DOHH2 (cell line): ENCODE data around the gene KRT2.

Experiments
- H3F3A ChIP-seq: fragments of 200-600 bp; sonication (generic), shearing (Covaris generic); 2 replicates; pipeline ENCODE4 v1.6.0; 2016; ENCODE audit warnings: antibody characterized with exemption, mild to moderate bottlenecking; ENCODE audit not compliant: control insufficient read depth, insufficient read depth
- H3K27ac ChIP-seq: fragments of 200-600 bp; sonication (generic); 2 replicates; pipeline ENCODE4 v1.5.1; 2014; ENCODE audit warnings: low read depth, mild to moderate bottlenecking, low read length, moderate library complexity
- H3K27me3 ChIP-seq: fragments of 200-600 bp; sonication (generic); 2 replicates; pipeline ENCODE4 v1.6.1; 2014; ENCODE audit warnings: mild to moderate bottlenecking, low read length, mixed read lengths; ENCODE audit not compliant: control insufficient read depth
- H3K36me3 ChIP-seq: fragments of 200-600 bp; sonication (generic); 2 replicates; pipeline ENCODE4 v1.6.1; 2014; ENCODE audit warnings: mild to moderate bottlenecking, low read length, moderate library complexity, mixed read lengths; ENCODE audit not compliant: control insufficient read depth
- H3K4me1 ChIP-seq: fragments of 200-600 bp; sonication (generic); 2 replicates; pipeline ENCODE4 v1.6.1; 2014; ENCODE audit warnings: mild to moderate bottlenecking, low read length, mixed read lengths; ENCODE audit not compliant: control insufficient read depth
- H3K4me2 ChIP-seq: fragments of 200-600 bp; sonication (generic); 2 replicates; pipeline ENCODE4 v1.6.0; 2014; ENCODE audit warnings: mild to moderate bottlenecking, low read length, moderate library complexity
- H3K4me3 ChIP-seq: fragments of 200-600 bp; sonication (generic); 2 replicates; pipeline ENCODE4 v1.5.1; 2014; ENCODE audit warnings: mild to moderate bottlenecking, low read length, mixed read lengths
- H3K79me2 ChIP-seq: fragments of 200-600 bp; sonication (generic); 2 replicates; pipeline ENCODE4 v1.6.1; 2014; ENCODE audit warnings: mild to moderate bottlenecking, low read length, mixed read lengths; ENCODE audit not compliant: control insufficient read depth
- H3K9me2 ChIP-seq: fragments of 200-600 bp; sonication (generic); replicated peaks from 2 replicates; pipeline ENCODE4 v1.6.1; 2014; ENCODE audit warnings: mild to moderate bottlenecking, low read length, mixed read lengths; ENCODE audit not compliant: control insufficient read depth
- H3K9me3 ChIP-seq: fragments of 200-600 bp; sonication (generic); 2 replicates; pipeline ENCODE4 v1.6.1; 2014; ENCODE audit warnings: antibody characterized with exemption, low read length, mixed read lengths; ENCODE audit not compliant: control insufficient read depth, insufficient read depth
- H4K20me1 ChIP-seq: fragments of 200-600 bp; sonication (generic); 2 replicates; pipeline ENCODE4 v1.6.0; 2014; ENCODE audit warnings: low read depth, mild to moderate bottlenecking, antibody characterized with exemption, low read length, moderate library complexity; ENCODE audit not compliant: control insufficient read depth, insufficient read depth
- CTCF ChIP-seq: fragments of 200-600 bp; sonication (generic); IDR thresholded peaks from one replicate; pipeline ENCODE4 v1.5.1; 2014; ENCODE audit warnings: antibody characterized with exemption, mild to moderate bottlenecking, low read depth, low read length; ENCODE audit not compliant: poor library complexity, severe bottlenecking
- EZH2phosphoT487 ChIP-seq: fragments of 200-600 bp; sonication (generic); IDR thresholded peaks from 2 replicates; pipeline ENCODE4 v1.6.1; 2017; ENCODE audit warnings: borderline replicate concordance, mild to moderate bottlenecking, antibody characterized with exemption, low read length, moderate library complexity, mixed read lengths

The KRT2 gene

GRCh38 chr12:52661668-52662067 is 9.7 kb upstream of the KRT2 start:
- no peaks in the 10 kb centered on the region for H3K36me3 ChIP-seq
- no peak for TF ChIP-seq CTCF
- TF ChIP-seq EZH2phosphoT487: no peak
- peaks cover 10% of the 10 kb centered on the region for H3K27me3 ChIP-seq
- no peaks in the 10 kb centered on the region for H3K9me3 ChIP-seq
- H3K4me3 ChIP-seq: no peak overlapping the region
- no peaks in the 10 kb centered on the region for H3K4me1 ChIP-seq
- H3K9me2 ChIP-seq: no peaks in the 10 kb centered on the region
- no peak overlapping the region for H3K4me2 ChIP-seq
- no peaks in the 10 kb centered on the region for H3F3A ChIP-seq
- H4K20me1 ChIP-seq: no peaks in the 10 kb centered on the region
- H3K79me2 ChIP-seq: no peaks in the 10 kb centered on the region
- no peak overlapping the region for H3K27ac ChIP-seq

GRCh38 chr12:52660934-52661499 is 9.0 kb upstream of the KRT2 start:
- no peaks in the 10 kb centered on the region for H3K36me3 ChIP-seq
- H3K27me3 ChIP-seq: peaks cover 10% of the 10 kb centered on the region
- H3K27ac ChIP-seq: no peak overlapping the region
- TF ChIP-seq EZH2phosphoT487 (no peak), CTCF (no peak)
- H3K4me1 ChIP-seq: no peaks in the 10 kb centered on the region
- H3K79me2 ChIP-seq: no peaks in the 10 kb centered on the region
- H3K9me3 ChIP-seq: no peaks in the 10 kb centered on the region
- H4K20me1 ChIP-seq: no peaks in the 10 kb centered on the region
- no peaks in the 10 kb centered on the region for H3F3A ChIP-seq
- no peak overlapping the region for H3K4me2 ChIP-seq
- no peak overlapping the region for H3K4me3 ChIP-seq
- H3K9me2 ChIP-seq: no peaks in the 10 kb centered on the region

- Histone ChIP-seq H3K79me2 (no peaks in the 10 kb centered on the region), H3K27me3 (peaks cover 10% of the 10 kb centered on the region), H3K4me1 (no peaks in the 10 kb centered on the region), H3K4me3 (no peak overlapping the region), H3K27ac (no peak overlapping the region), H3K4me2 (no peak overlapping the region), H4K20me1 (no peaks in the 10 kb centered on the region), H3K9me2 (no peaks in the 10 kb centered on the region), H3K36me3 (no peaks in the 10 kb centered on the region), H3F3A (no peaks in the 10 kb centered on the region), H3K9me3 (no peaks in the 10 kb centered on the region)
- no peak for TF ChIP-seq EZH2phosphoT487
- TF ChIP-seq CTCF: no peak
Observed at GRCh38 chr12:52659951-52660350, 7.9 kb upstream of the KRT2 start.

GRCh38 chr12:52659395-52659794 is 7.4 kb upstream of the KRT2 start:
- Histone ChIP-seq H3K27me3 (peaks cover 10% of the 10 kb centered on the region), H3F3A (no peaks in the 10 kb centered on the region), H3K27ac (no peak overlapping the region), H3K4me1 (no peaks in the 10 kb centered on the region), H3K9me2 (no peaks in the 10 kb centered on the region), H3K4me2 (no peak overlapping the region), H3K79me2 (no peaks in the 10 kb centered on the region), H3K9me3 (no peaks in the 10 kb centered on the region), H4K20me1 (no peaks in the 10 kb centered on the region), H3K4me3 (no peak overlapping the region), H3K36me3 (no peaks in the 10 kb centered on the region)
- TF ChIP-seq CTCF: no peak
